ENCODE results near the gene TRIM22.

The TRIM22 gene

GRCh38 chr11:5736396-5736795 lies 46.8 kb downstream of the TRIM22 start, which contains the start of gene OR56B1:
Gene OR56B1 (plus strand): TSS chr11:5736448. CDS start chr11:5736517, 69 bp downstream.
- no peak for DNase-seq (ENCODE audit: low read depth in 1 of 2, low spot score in 1 of 2)
- no peak for TF ChIP-seq JUND (IDR thresholded peaks at IDR 0.05; ENCODE audit: low read depth)
- in situ Hi-C loops (cut with HindIII; ENCODE audit: low pct_unique_long_range_greater_than_20kb, low sequenced_read_pairs) = no loop called here

DNA sequence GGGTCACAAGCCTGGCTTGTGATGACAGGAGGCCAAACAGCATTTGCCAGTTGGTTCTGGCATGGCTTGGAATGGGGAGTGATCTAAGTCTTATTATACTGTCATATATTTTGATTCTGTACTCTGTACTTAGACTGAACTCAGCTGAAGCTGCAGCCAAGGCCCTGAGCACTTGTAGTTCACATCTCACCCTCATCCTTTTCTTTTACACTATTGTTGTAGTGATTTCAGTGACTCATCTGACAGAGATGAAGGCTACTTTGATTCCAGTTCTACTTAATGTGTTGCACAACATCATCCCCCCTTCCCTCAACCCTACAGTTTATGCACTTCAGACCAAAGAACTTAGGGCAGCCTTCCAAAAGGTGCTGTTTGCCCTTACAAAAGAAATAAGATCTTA lies 47.5 kb downstream of the TRIM22 start:
- no peak for TF ChIP-seq JUND (IDR thresholded peaks at IDR 0.05; ENCODE audit: low read depth)
- no peak for DNase-seq (ENCODE audit: low read depth in 1 of 2, low spot score in 1 of 2)
- in situ Hi-C loops (cut with HindIII; ENCODE audit: low pct_unique_long_range_greater_than_20kb, low sequenced_read_pairs) = no loop called here

GRCh38 chr11:5737670-5738392 lies 48.2 kb downstream of the TRIM22 start:
- no peak for TF ChIP-seq JUND (IDR thresholded peaks at IDR 0.05; ENCODE audit: low read depth)
- DNase-seq (ENCODE audit: low read depth in 1 of 2, low spot score in 1 of 2) = no peak
- in situ Hi-C loops (cut with HindIII; ENCODE audit: low pct_unique_long_range_greater_than_20kb, low sequenced_read_pairs) = no loop called here

GRCh38 chr11:5738431-5738830 lies 48.8 kb downstream of the TRIM22 start:
- no peak for TF ChIP-seq JUND (IDR thresholded peaks at IDR 0.05; ENCODE audit: low read depth)
- DNase-seq (ENCODE audit: low read depth in 1 of 2, low spot score in 1 of 2) = no peak
- in situ Hi-C loops (cut with HindIII; ENCODE audit: low pct_unique_long_range_greater_than_20kb, low sequenced_read_pairs) = no loop called here

GRCh38 chr11:5746614-5747013 lies 57.0 kb downstream of the TRIM22 start:
- DNase-seq (ENCODE audit: low read depth in 1 of 2, low spot score in 1 of 2) = no peak
- no peak for TF ChIP-seq JUND (IDR thresholded peaks at IDR 0.05; ENCODE audit: low read depth)
- in situ Hi-C loops (cut with HindIII; ENCODE audit: low pct_unique_long_range_greater_than_20kb, low sequenced_read_pairs) = no loop called here

DNA sequence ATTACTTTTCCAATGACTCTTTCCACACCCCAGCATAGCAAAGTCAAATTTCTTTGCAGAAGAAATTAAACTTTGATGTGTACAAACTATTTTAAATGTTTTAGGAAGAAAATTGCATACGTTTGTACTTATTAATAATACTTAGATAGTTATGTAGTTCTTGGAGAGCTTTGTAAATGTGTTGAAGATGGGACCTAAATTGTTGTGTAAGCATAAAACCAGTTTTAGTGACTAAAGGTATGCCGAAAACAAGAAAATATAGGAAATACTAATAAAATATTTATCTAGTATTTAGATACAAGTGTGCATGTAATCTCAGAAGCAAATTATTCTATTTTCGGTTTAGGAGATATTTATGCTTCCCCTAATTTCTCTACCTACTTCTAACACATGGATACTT lies 60.2 kb downstream of the TRIM22 start:
- in situ Hi-C loops (cut with HindIII; ENCODE audit: low pct_unique_long_range_greater_than_20kb, low sequenced_read_pairs) = no loop called here

DNA sequence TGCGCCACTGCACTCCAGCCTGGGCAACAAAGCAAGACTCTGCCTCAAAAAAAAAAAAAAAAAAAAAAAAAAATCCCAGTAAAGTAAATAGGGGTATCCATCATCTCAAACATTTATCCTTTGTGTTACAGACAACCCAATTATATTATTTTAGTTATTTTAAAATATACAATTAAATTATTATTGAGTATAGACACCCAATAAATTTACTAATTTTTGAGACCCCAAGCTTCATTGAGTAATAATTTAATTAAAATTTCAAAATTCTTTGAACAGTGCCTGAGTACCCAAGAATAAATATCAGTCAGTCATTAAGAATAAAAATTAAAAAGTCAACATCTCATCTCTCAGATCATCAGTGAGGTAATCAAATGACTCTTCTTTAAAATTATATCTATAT lies 64.4 kb downstream of the TRIM22 start, which contains the start of gene OR52N4:
TSS of gene OR52N4 (plus strand) at position 301 of the 400 bp plus-strand sequence. CDS start 498 bp downstream, outside the sequence.
- TF ChIP-seq JUND (IDR thresholded peaks at IDR 0.05; ENCODE audit: low read depth) = no peak
- DNase-seq (ENCODE audit: low read depth in 1 of 2, low spot score in 1 of 2) = no peak
- in situ Hi-C loops (cut with HindIII; ENCODE audit: low pct_unique_long_range_greater_than_20kb, low sequenced_read_pairs) = no loop called here

More for the DNA sequence above, 60.2 kb downstream of the TRIM22 start:
- no peak for TF ChIP-seq JUND (IDR thresholded peaks at IDR 0.05; ENCODE audit: low read depth)
- DNase-seq (ENCODE audit: low read depth in 1 of 2, low spot score in 1 of 2) = no peak

Data from T47D (cell line).